ENCODE data around the gene ELL2. TPM values are rescaled to one million over a fixed set of nuclear protein-coding genes. Genes with fewer than 3 reads are reported as not detected.

ELL2 gene
- polyA plus RNA-seq, 1 donor (not counting 4 experiments of a cell fraction or from before 2014, with no cell fraction given) = 100 TPM

DNA sequence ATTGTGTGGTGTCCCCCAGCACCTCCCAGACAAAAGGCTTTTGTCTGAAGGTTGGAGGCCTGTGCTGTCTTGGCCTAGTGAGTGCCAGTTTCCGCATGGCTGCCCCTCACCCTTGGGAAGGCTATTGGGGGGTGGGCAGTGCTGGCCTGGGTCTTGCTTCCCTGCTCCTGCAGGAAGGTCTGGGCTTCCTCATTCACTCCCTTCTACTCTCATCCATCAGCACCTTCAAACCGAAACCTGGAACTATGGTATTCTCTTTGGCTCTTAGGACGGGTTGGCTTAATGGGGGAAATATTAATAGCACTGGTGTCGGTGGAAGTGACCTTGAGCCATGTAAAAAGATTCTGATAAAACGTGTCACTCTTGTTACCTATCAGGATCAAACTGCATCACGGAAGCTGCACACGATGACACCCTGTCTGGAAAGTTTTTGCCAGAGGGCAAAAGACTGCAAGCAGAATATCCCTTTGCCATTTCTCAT, 105.1 kb downstream of the ELL2 start:
- no peaks in the 10 kb centered on the region for H3K79me2 ChIP-seq (ENCODE audit: control insufficient read depth, insufficient read depth, low read length)
- no peak overlapping the region for H3K4me3 ChIP-seq (ENCODE audit: control insufficient read depth in 2 of 3, extremely low read depth in 1 of 3, insufficient read depth in 2 of 3, low read depth in 1 of 3, low read length in 3 of 3)
- H4K20me1 ChIP-seq (ENCODE audit: control insufficient read depth, extremely low read depth, insufficient read depth, low read length) = no peaks in the 10 kb centered on the region
- dilution Hi-C loops (cut with MboI; ENCODE audit: extremely low pct_ligation_motif_present, low sequenced_read_pairs) = no loop called here
- no peak overlapping the region for H2AFZ ChIP-seq (ENCODE audit: control insufficient read depth, low read length)
- TF ChIP-seq EZH2 (IDR thresholded peaks at IDR 0.05; ENCODE audit: low read length) = no peak
- TF ChIP-seq, protein P1, sequence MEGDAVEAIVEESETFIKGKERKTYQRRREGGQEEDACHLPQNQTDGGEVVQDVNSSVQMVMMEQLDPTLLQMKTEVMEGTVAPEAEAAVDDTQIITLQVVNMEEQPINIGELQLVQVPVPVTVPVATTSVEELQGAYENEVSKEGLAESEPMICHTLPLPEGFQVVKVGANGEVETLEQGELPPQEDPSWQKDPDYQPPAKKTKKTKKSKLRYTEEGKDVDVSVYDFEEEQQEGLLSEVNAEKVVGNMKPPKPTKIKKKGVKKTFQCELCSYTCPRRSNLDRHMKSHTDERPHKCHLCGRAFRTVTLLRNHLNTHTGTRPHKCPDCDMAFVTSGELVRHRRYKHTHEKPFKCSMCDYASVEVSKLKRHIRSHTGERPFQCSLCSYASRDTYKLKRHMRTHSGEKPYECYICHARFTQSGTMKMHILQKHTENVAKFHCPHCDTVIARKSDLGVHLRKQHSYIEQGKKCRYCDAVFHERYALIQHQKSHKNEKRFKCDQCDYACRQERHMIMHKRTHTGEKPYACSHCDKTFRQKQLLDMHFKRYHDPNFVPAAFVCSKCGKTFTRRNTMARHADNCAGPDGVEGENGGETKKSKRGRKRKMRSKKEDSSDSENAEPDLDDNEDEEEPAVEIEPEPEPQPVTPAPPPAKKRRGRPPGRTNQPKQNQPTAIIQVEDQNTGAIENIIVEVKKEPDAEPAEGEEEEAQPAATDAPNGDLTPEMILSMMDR (optimal IDR thresholded peaks at IDR 0.05 in 1 of 3, IDR thresholded peaks at IDR 0.05 in 1 of 3, conservative IDR thresholded peaks at IDR 0.05 in 1 of 3; ENCODE audit: extremely low read depth in 1 of 3, insufficient read depth in 2 of 3, low read length in 3 of 3) = no peak
- H3K4me2 ChIP-seq (ENCODE audit: control insufficient read depth, extremely low read depth, insufficient read depth, low read depth, low read length) = no peak overlapping the region
- no peaks in the 10 kb centered on the region for H3K27me3 ChIP-seq (ENCODE audit: control insufficient read depth, extremely low read depth, insufficient read depth, low read length)
- no peak overlapping the region for H3K9ac ChIP-seq (ENCODE audit: control insufficient read depth, extremely low read depth, insufficient read depth, low read length)
- FAIRE-seq (no peak), DNase-seq (ENCODE audit: low read depth, low spot score) (no peak)
- H3K36me3 ChIP-seq (ENCODE audit: control insufficient read depth in 2 of 2, extremely low read depth in 1 of 2, insufficient read depth in 2 of 2, low read length in 2 of 2) = no peaks in the 10 kb centered on the region
- H3K9me3 ChIP-seq (ENCODE audit: control insufficient read depth, low read depth, low read length) = no peaks in the 10 kb centered on the region
- no peaks in the 10 kb centered on the region for H3K9me1 ChIP-seq (ENCODE audit: control insufficient read depth, extremely low read depth, insufficient read depth, low read length)
- H3K4me1 ChIP-seq (ENCODE audit: control insufficient read depth, extremely low read depth, insufficient read depth, low read length) = peaks cover 20% of the 10 kb centered on the region
- no peak overlapping the region for H3K27ac ChIP-seq (ENCODE audit: control insufficient read depth, insufficient read depth, low read length)

- H3K4me1 ChIP-seq (ENCODE audit: control insufficient read depth, extremely low read depth, insufficient read depth, low read length) = peaks cover 2% of the 10 kb centered on the region
- no peaks in the 10 kb centered on the region for H3K27me3 ChIP-seq (ENCODE audit: control insufficient read depth, extremely low read depth, insufficient read depth, low read length)
- TF ChIP-seq, protein P1 (optimal IDR thresholded peaks at IDR 0.05 in 1 of 3, IDR thresholded peaks at IDR 0.05 in 1 of 3, conservative IDR thresholded peaks at IDR 0.05 in 1 of 3; ENCODE audit: extremely low read depth in 1 of 3, insufficient read depth in 2 of 3, low read length in 3 of 3) = no peak
- TF ChIP-seq EZH2 (IDR thresholded peaks at IDR 0.05; ENCODE audit: low read length) = no peak
- H3K9me3 ChIP-seq (ENCODE audit: control insufficient read depth, low read depth, low read length) = no peaks in the 10 kb centered on the region
- no peak overlapping the region for H3K4me3 ChIP-seq (ENCODE audit: control insufficient read depth in 2 of 3, extremely low read depth in 1 of 3, insufficient read depth in 2 of 3, low read depth in 1 of 3, low read length in 3 of 3)
- H3K27ac ChIP-seq (ENCODE audit: control insufficient read depth, insufficient read depth, low read length) = no peak overlapping the region
- no peak overlapping the region for H3K4me2 ChIP-seq (ENCODE audit: control insufficient read depth, extremely low read depth, insufficient read depth, low read depth, low read length)
- H3K9ac ChIP-seq (ENCODE audit: control insufficient read depth, extremely low read depth, insufficient read depth, low read length) = no peak overlapping the region
- H3K79me2 ChIP-seq (ENCODE audit: control insufficient read depth, insufficient read depth, low read length) = no peaks in the 10 kb centered on the region
- dilution Hi-C loops (cut with MboI; ENCODE audit: extremely low pct_ligation_motif_present, low sequenced_read_pairs) = no loop called here
- no peak for FAIRE-seq
- H4K20me1 ChIP-seq (ENCODE audit: control insufficient read depth, extremely low read depth, insufficient read depth, low read length) = no peaks in the 10 kb centered on the region
- no peaks in the 10 kb centered on the region for H3K9me1 ChIP-seq (ENCODE audit: control insufficient read depth, extremely low read depth, insufficient read depth, low read length)
- no peaks in the 10 kb centered on the region for H3K36me3 ChIP-seq (ENCODE audit: control insufficient read depth in 2 of 2, extremely low read depth in 1 of 2, insufficient read depth in 2 of 2, low read length in 2 of 2)
- H2AFZ ChIP-seq (ENCODE audit: control insufficient read depth, low read length) = no peak overlapping the region
- DNase-seq (ENCODE audit: low read depth, low spot score) = no peak
Measured at GRCh38 chr5:95853490-95853889, 108.2 kb downstream of the ELL2 start.
